ENCODE results near the gene TACR2.

The TACR2 gene

GRCh38 chr10:69406302-69406811, 10.4 kb downstream of the TACR2 start:
- no peak for TF ChIP-seq Cebpa-rat (IDR thresholded peaks at IDR 0.05)
- Histone ChIP-seq H3K27ac (no peak overlapping the region), H3K4me2 (no peak overlapping the region)

GRCh38 chr10:69405221-69405620, 11.5 kb downstream of the TACR2 start:
- Histone ChIP-seq H3K4me3 (no peak overlapping the region), H3K4me1 (peaks cover 31% of the 10 kb centered on the region), H3K27me3 (no peaks in the 10 kb centered on the region), H3K27ac (no peak overlapping the region), H3K4me2 (no peak overlapping the region), H4K20me1 (no peaks in the 10 kb centered on the region), H3K9me3 (no peaks in the 10 kb centered on the region), H3K36me3 (peaks cover 29% of the 10 kb centered on the region), H3K9ac (no peak overlapping the region)
- no peak for TF ChIP-seq Cebpa-rat (IDR thresholded peaks at IDR 0.05)

More at GRCh38 chr10:69406302-69406811, 10.4 kb downstream of the TACR2 start:
- Histone ChIP-seq H3K9me3 (no peaks in the 10 kb centered on the region), H3K27me3 (peaks cover 4% of the 10 kb centered on the region; the same call in 1 of the 2 replicates), H4K20me1 (no peaks in the 10 kb centered on the region), H3K9ac (no peak overlapping the region), H3K36me3 (peaks cover 17% of the 10 kb centered on the region), H3K4me3 (no peak overlapping the region), H3K4me1 (peaks cover 41% of the 10 kb centered on the region)

- H3K4me2 ChIP-seq, result no peak overlapping the region
- peaks cover 27% of the 10 kb centered on the region for H3K4me1 ChIP-seq
- no peak overlapping the region for H3K9ac ChIP-seq
- H3K9me3 ChIP-seq, result no peaks in the 10 kb centered on the region
- TF ChIP-seq Cebpa-rat (IDR thresholded peaks at IDR 0.05), result no peak
- no peak overlapping the region for H3K27ac ChIP-seq
- peaks cover 33% of the 10 kb centered on the region for H3K36me3 ChIP-seq
- H3K4me3 ChIP-seq, result no peak overlapping the region
- no peaks in the 10 kb centered on the region for H4K20me1 ChIP-seq
- H3K27me3 ChIP-seq, result no peaks in the 10 kb centered on the region
Observed at GRCh38 chr10:69404786-69405185, 11.9 kb downstream of the TACR2 start.

GRCh38 chr10:69403519-69403918, 13.2 kb downstream of the TACR2 start:
- Histone ChIP-seq H4K20me1 (no peaks in the 10 kb centered on the region), H3K4me3 (no peak overlapping the region), H3K9ac (no peak overlapping the region), H3K9me3 (no peaks in the 10 kb centered on the region), H3K36me3 (peaks cover 46% of the 10 kb centered on the region), H3K4me2 (no peak overlapping the region), H3K4me1 (peaks cover 17% of the 10 kb centered on the region), H3K27me3 (no peaks in the 10 kb centered on the region), H3K27ac (no peak overlapping the region)
- no peak for TF ChIP-seq Cebpa-rat (IDR thresholded peaks at IDR 0.05)

GRCh38 chr10:69403066-69403465, 13.7 kb downstream of the TACR2 start:
- H3K36me3 ChIP-seq, result peaks cover 49% of the 10 kb centered on the region

GRCh38 chr10:69402386-69402785, 14.3 kb downstream of the TACR2 start:
- no peaks in the 10 kb centered on the region for H4K20me1 ChIP-seq
- H3K27ac ChIP-seq, result no peak overlapping the region
- peaks cover 6% of the 10 kb centered on the region; the same call in 1 of the 2 replicates for H3K4me1 ChIP-seq
- TF ChIP-seq Cebpa-rat (IDR thresholded peaks at IDR 0.05), result no peak
- no peak overlapping the region for H3K4me3 ChIP-seq
- no peak overlapping the region for H3K4me2 ChIP-seq
- H3K9me3 ChIP-seq, result no peaks in the 10 kb centered on the region
- peaks cover 49% of the 10 kb centered on the region for H3K36me3 ChIP-seq
- no peak overlapping the region for H3K9ac ChIP-seq
- H3K27me3 ChIP-seq, result no peaks in the 10 kb centered on the region

More at GRCh38 chr10:69403066-69403465, 13.7 kb downstream of the TACR2 start:
- Histone ChIP-seq H4K20me1 (no peaks in the 10 kb centered on the region), H3K9me3 (no peaks in the 10 kb centered on the region), H3K4me2 (no peak overlapping the region), H3K4me3 (no peak overlapping the region), H3K27ac (no peak overlapping the region), H3K4me1 (peaks cover 13% of the 10 kb centered on the region), H3K9ac (no peak overlapping the region), H3K27me3 (no peaks in the 10 kb centered on the region)
- TF ChIP-seq Cebpa-rat (IDR thresholded peaks at IDR 0.05), result no peak

GRCh38 chr10:69401416-69401815, 15.3 kb downstream of the TACR2 start:
- H3K4me2 ChIP-seq, result no peak overlapping the region
- no peak overlapping the region for H3K9ac ChIP-seq
- peaks cover 5% of the 10 kb centered on the region; the same call in 1 of the 2 replicates for H3K4me1 ChIP-seq
- no peak overlapping the region for H3K27ac ChIP-seq
- H4K20me1 ChIP-seq, result no peaks in the 10 kb centered on the region
- no peak for TF ChIP-seq Cebpa-rat (IDR thresholded peaks at IDR 0.05)
- no peak overlapping the region for H3K4me3 ChIP-seq
- peaks cover 59% of the 10 kb centered on the region for H3K36me3 ChIP-seq
- H3K9me3 ChIP-seq, result no peaks in the 10 kb centered on the region
- H3K27me3 ChIP-seq, result no peaks in the 10 kb centered on the region

GRCh38 chr10:69400936-69401335, 15.8 kb downstream of the TACR2 start:
- Histone ChIP-seq H3K36me3 (peaks cover 64% of the 10 kb centered on the region), H4K20me1 (no peaks in the 10 kb centered on the region), H3K9ac (no peak overlapping the region), H3K4me1 (peaks cover under 1% of the 10 kb centered on the region; the same call in 1 of the 2 replicates), H3K4me3 (no peak overlapping the region), H3K9me3 (no peaks in the 10 kb centered on the region), H3K27me3 (no peaks in the 10 kb centered on the region), H3K27ac (no peak overlapping the region), H3K4me2 (no peak overlapping the region)
- TF ChIP-seq Cebpa-rat (IDR thresholded peaks at IDR 0.05), result no peak

- no peak overlapping the region for H3K27ac ChIP-seq
- no peak for TF ChIP-seq Cebpa-rat (IDR thresholded peaks at IDR 0.05)
- peaks cover 88% of the 10 kb centered on the region for H3K36me3 ChIP-seq
Observed at GRCh38 chr10:69398466-69398865, 18.3 kb downstream of the TACR2 start.

GRCh38 chr10:69397972-69398371, 18.7 kb downstream of the TACR2 start:
- H3K9ac ChIP-seq, result no peak overlapping the region
- peaks cover 89% of the 10 kb centered on the region for H3K36me3 ChIP-seq
- no peak for TF ChIP-seq Cebpa-rat (IDR thresholded peaks at IDR 0.05)
- H3K4me3 ChIP-seq, result no peak overlapping the region
- H3K27ac ChIP-seq, result no peak overlapping the region
- no peaks in the 10 kb centered on the region for H4K20me1 ChIP-seq
- no peaks in the 10 kb centered on the region for H3K4me1 ChIP-seq
- H3K27me3 ChIP-seq, result no peaks in the 10 kb centered on the region
- no peaks in the 10 kb centered on the region for H3K9me3 ChIP-seq
- no peak overlapping the region for H3K4me2 ChIP-seq

More at GRCh38 chr10:69398466-69398865, 18.3 kb downstream of the TACR2 start:
- H3K4me1 ChIP-seq, result no peaks in the 10 kb centered on the region
- H3K9ac ChIP-seq, result no peak overlapping the region
- no peak overlapping the region for H3K4me3 ChIP-seq
- no peaks in the 10 kb centered on the region for H3K27me3 ChIP-seq
- H4K20me1 ChIP-seq, result no peaks in the 10 kb centered on the region
- H3K9me3 ChIP-seq, result no peaks in the 10 kb centered on the region
- H3K4me2 ChIP-seq, result no peak overlapping the region

- Histone ChIP-seq H3K27me3 (no peaks in the 10 kb centered on the region), H3K4me1 (peaks cover 22% of the 10 kb centered on the region), H3K9me3 (no peaks in the 10 kb centered on the region), H3K9ac (no peak overlapping the region), H3K4me2 (no peak overlapping the region), H4K20me1 (peaks cover 5% of the 10 kb centered on the region; the same call in 1 of the 2 replicates), H3K36me3 (peaks cover 75% of the 10 kb centered on the region), H3K27ac (no peak overlapping the region), H3K4me3 (no peak overlapping the region)
- no peak for TF ChIP-seq Cebpa-rat (IDR thresholded peaks at IDR 0.05)
Observed at GRCh38 chr10:69394020-69394419, 22.7 kb downstream of the TACR2 start.

Measured in BLaER1 (cell line).